C4-2B (cell line): ENCODE measurements around the gene NFATC3.

Experiments
- CTCF ChIP-seq: fragments of 450-650 bp; conservative IDR thresholded peaks from 2 replicates; pipeline ENCODE4 v1.5.1; 2017; ENCODE audit warnings: mild to moderate bottlenecking
- ZFX ChIP-seq: fragments of 450-650 bp; IDR thresholded peaks from 2 replicates; pipeline ENCODE4 v1.6.1; 2017

GRCh38 chr16:68238029-68238345 lies 152.8 kb downstream of the NFATC3 start:
- no peak for TF ChIP-seq CTCF
- no peak for TF ChIP-seq ZFX
